GM12873 (cell line): ENCODE measurements around the gene ERICH2.

Experiments
- CTCF ChIP-seq: IDR thresholded peaks from 2 replicates; pipeline ENCODE4 v1.5.1; 2012; ENCODE audit warnings: low read depth, mild to moderate bottlenecking, moderate library complexity, low read length, control low read depth; ENCODE audit not compliant: insufficient read depth; ENCODE audit errors: missing control alignments

Gene ERICH2

DNA sequence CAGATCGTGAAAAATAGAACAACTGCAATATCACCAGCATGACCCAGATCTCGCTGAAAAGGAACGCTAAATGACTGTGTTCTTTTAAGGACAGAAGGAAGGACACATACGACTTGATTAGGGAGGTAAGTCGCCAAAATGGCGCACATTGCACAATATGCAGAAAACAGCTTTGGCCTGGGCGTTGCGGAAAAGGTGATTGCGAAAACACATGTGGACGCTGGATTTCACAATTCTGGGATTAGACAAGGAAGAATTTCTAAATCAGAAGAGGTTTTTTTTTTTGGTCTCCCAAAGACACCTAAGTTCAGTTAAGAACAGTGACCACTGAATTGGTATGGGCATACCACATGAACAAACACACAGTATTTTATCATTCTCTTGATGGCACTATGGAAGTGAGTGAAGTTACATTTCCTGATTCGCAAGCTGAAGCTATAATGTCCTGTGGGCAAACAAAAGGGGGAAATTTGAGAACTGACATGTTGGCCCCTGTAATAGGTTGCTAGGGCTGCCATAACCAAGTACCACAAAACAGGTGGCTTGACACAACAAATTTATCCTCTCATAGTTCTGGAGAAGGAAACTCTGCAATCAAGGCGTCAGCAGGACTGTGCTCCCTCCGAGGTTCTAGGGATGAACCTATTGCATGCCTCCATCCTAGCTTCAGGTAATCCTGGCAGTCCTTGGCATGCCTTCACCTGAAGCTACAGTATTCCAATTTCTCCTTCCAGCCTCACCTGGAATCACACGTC lies 25.8 kb upstream of the ERICH2 start:
- TF ChIP-seq CTCF: no peak

DNA sequence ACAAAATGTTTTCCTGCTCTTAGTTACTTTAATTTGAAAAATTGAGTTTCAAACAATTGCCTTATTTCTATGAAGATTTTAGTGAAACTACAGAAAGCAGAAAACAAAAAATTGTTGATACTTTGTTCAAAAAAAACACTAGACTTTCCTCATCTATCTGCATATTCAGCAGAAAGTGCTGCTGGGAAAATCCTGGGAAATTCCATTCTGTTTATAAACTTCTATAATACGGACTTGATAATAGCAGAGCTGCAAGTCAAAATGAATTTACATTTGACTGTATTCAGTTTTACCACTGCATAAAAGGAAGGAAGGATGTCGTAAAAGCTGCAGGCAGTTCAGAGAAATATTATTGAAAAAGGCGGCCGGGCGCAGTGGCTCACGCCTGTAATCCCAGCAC lies 24.9 kb upstream of the ERICH2 start:
- TF ChIP-seq CTCF: no peak

DNA sequence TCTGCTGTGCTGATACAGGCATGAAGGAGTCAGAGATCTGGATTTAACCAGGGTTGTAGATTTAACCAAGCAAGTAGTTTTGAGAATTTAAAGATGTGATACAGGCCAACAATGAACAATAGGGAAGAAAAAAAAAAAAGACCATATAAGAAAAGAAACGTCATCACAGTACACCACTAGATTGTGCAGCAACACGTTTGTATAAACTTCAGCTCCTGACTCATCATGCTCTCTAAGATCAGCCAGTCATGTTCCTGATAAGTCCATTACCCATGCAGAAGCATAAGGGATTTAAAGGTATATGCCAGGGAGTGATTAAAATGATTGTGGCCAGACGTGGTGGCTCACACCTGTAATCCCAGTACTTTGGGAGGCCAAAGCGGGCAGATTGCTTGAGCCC lies 22.3 kb upstream of the ERICH2 start:
- TF ChIP-seq CTCF: no peak

DNA sequence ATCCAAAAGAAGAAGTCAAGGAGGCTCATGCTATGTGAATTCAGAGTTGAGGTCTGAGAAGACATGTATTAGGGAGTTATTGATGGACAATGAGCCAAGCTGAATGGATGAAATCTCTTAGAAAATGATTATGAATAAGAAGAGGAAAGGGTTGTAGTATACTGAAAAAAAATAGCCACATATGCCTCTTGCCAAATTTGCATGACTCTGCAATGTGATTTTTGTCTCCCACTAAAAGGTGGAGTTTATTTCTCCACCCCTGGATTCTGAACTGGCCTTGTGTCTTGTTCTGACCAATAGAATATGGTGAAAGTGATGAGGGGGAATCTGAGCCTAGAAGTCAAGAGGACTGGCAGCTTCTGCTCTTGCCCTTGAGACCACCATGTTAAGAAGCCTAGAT lies 8.6 kb upstream of the ERICH2 start:
- no peak for TF ChIP-seq CTCF

GRCh38 chr2:170762760-170763159 lies 7.4 kb upstream of the ERICH2 start:
- TF ChIP-seq CTCF: no peak

GRCh38 chr2:170763232-170763631 lies 6.9 kb upstream of the ERICH2 start:
- no peak for TF ChIP-seq CTCF

DNA sequence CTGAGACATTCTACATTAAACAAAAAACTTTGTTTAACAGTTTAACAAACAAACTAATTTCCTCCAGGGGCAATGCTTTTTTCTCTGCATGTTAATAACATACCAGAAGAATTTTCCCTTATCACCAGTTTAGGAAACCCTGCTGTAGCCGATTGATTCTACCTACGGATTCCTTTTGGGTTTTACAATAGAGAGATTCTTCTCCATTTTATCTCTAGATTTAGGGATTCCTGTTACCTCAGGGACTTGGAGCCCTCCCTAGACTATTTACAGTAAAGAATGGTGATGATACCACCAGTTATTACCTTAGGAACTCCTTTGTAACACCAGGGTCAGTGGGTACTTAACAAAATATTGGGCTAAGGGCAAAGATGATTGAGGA lies 5.3 kb upstream of the ERICH2 start:
- no peak for TF ChIP-seq CTCF
